PFSK-1 (cell line): ENCODE measurements around the gene ZNF99. TPM values are rescaled to one million over a fixed set of nuclear protein-coding genes. Genes with fewer than 3 reads are reported as not detected.

Experiments used
- FOXP2 ChIP-seq: optimal IDR thresholded peaks from 2 replicates; pipeline ENCODE3; 2011; ENCODE audit warnings: borderline replicate concordance, control low read depth, inconsistent platforms; ENCODE audit not compliant: insufficient read depth; ENCODE audit errors: extremely low read length, extremely low read depth
- POLR2AphosphoS5 ChIP-seq: IDR thresholded peaks from 2 replicates; pipeline ENCODE4 v1.6.1; 2012; ENCODE audit warnings: low read depth, mild to moderate bottlenecking, control low read depth, low read length, moderate library complexity
- REST ChIP-seq, 2 experiments: IDR thresholded peaks; 2 replicates each; pipeline versions ENCODE4 v1.6.1 to v1.8.0; 2011 to 2012; ENCODE audit warnings: low read depth in 2 of 2, low read length in 2 of 2, control low read depth in 1 of 2, inconsistent platforms in 1 of 2, mild to moderate bottlenecking in 1 of 2, moderate library complexity in 1 of 2; ENCODE audit not compliant: insufficient read depth in 1 of 2
- SIN3A ChIP-seq: IDR thresholded peaks from 2 replicates; pipeline ENCODE4 v1.6.1; 2012; ENCODE audit warnings: mild to moderate bottlenecking, low read length, moderate library complexity, borderline replicate concordance; ENCODE audit not compliant: insufficient read depth
- TAF1 ChIP-seq: IDR thresholded peaks from 2 replicates; pipeline ENCODE4 v1.6.1; 2012; ENCODE audit warnings: low read length, control low read depth, borderline replicate concordance; ENCODE audit not compliant: insufficient read depth
- polyA plus RNA-seq: library from polyadenylated mRNA; unstranded; fragments of >200 nt; gene quantifications from one replicate; pipeline ENCODE4 v1.2.1, GENCODE V29; 2012; ENCODE audit warnings: low read depth, missing spikeins; ENCODE audit not compliant: insufficient read length

ZNF99 gene
- polyA plus RNA-seq = not detected

- TF ChIP-seq REST (IDR thresholded peaks at IDR 0.05; ENCODE audit: insufficient read depth in 1 of 2, low read depth in 2 of 2, low read length in 2 of 2) (no peak), FOXP2 (no peak), TAF1 (no peak), SIN3A (no peak), POLR2AphosphoS5 (no peak)
Observed at GRCh38 chr19:22783651-22784410, at the start of gene ZNF99. Gene ZNF99, minus strand, starts transcription at chr19:22784151. Its CDS starts 135 bp downstream, at chr19:22784016.

GRCh38 chr19:22832031-22832762, 48.2 kb upstream of the ZNF99 start, which contains the start of gene ZNF723:
Gene ZNF723, plus strand, starts transcription at chr19:22832291. Its CDS starts 89 bp downstream, at chr19:22832380.
- TF ChIP-seq FOXP2 (no peak), POLR2AphosphoS5 (no peak), REST (IDR thresholded peaks at IDR 0.05; ENCODE audit: insufficient read depth in 1 of 2, low read depth in 2 of 2, low read length in 2 of 2) (no peak), TAF1 (no peak), SIN3A (no peak)

- no peak for TF ChIP-seq POLR2AphosphoS5
- no peak for TF ChIP-seq REST (IDR thresholded peaks at IDR 0.05; ENCODE audit: insufficient read depth in 1 of 2, low read depth in 2 of 2, low read length in 2 of 2)
- no peak for TF ChIP-seq TAF1
- no peak for TF ChIP-seq SIN3A
- TF ChIP-seq FOXP2 = no peak
Observed at GRCh38 chr19:22831211-22831610, 47.3 kb upstream of the ZNF99 start.

GRCh38 chr19:22814124-22814523, 30.2 kb upstream of the ZNF99 start:
- TF ChIP-seq REST (IDR thresholded peaks at IDR 0.05; ENCODE audit: insufficient read depth in 1 of 2, low read depth in 2 of 2, low read length in 2 of 2) = no peak
- TF ChIP-seq SIN3A = no peak
- no peak for TF ChIP-seq POLR2AphosphoS5
- TF ChIP-seq FOXP2 = no peak
- TF ChIP-seq TAF1 = no peak
